Measurements from ENCODE around the gene TMEM86A. TPM values are rescaled to one million over a fixed set of nuclear protein-coding genes. Genes with fewer than 3 reads are reported as not detected.
"Not testable (repeated sequence)": the region's sequence is repeated elsewhere in the genome, so short reads cannot be mapped to it uniquely, and the experiment has no call there.

Gene TMEM86A
- total RNA-seq, 1 experiment from 2014 or later, result 0.09 TPM

DNA sequence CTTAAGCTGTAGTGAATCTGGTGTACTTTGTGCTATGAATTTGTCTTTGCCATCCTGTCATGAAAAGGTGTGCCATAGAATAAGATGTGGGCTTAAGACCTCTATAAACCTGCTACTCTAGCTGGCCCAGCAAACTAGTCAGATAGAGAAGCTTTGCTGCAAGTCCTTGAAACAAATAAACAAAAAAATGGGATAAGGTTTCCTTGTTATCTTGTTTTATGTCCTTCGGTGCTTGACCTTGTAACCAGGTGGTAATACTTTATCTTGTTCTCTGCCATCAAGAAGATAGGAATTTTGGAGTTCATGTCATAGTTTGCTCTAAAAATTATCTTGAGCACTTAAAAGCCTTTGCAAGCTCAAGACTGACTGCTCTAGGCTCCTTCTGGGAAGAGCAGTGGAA, 14.3 kb upstream of the TMEM86A start:
- ChIA-PET CTCF (no interaction called here), POLR2A (ENCODE audit: low non-redundant PET) (no interaction called here)
- Histone ChIP-seq H3K9me3 (ENCODE audit: low read depth, low read length, poor library complexity, severe bottlenecking) (no peaks in the 10 kb centered on the region), H3K4me1 (ENCODE audit: insufficient read depth, low read length, poor library complexity, severe bottlenecking) (no peaks in the 10 kb centered on the region), H3K27ac (ENCODE audit: low read depth, low read length, poor library complexity, severe bottlenecking) (no peak overlapping the region), H3K4me3 (ENCODE audit: low read depth, low read length, poor library complexity, severe bottlenecking) (no peak overlapping the region), H3K27me3 (replicated peaks; ENCODE audit: insufficient read depth, low read depth, low read length, poor library complexity) (no peaks in the 10 kb centered on the region), H3K36me3 (ENCODE audit: insufficient read depth, low read length, poor library complexity, severe bottlenecking) (no peaks in the 10 kb centered on the region)
- DNase-seq (ENCODE audit: low spot score), result no peak
- TF ChIP-seq, protein P1, sequence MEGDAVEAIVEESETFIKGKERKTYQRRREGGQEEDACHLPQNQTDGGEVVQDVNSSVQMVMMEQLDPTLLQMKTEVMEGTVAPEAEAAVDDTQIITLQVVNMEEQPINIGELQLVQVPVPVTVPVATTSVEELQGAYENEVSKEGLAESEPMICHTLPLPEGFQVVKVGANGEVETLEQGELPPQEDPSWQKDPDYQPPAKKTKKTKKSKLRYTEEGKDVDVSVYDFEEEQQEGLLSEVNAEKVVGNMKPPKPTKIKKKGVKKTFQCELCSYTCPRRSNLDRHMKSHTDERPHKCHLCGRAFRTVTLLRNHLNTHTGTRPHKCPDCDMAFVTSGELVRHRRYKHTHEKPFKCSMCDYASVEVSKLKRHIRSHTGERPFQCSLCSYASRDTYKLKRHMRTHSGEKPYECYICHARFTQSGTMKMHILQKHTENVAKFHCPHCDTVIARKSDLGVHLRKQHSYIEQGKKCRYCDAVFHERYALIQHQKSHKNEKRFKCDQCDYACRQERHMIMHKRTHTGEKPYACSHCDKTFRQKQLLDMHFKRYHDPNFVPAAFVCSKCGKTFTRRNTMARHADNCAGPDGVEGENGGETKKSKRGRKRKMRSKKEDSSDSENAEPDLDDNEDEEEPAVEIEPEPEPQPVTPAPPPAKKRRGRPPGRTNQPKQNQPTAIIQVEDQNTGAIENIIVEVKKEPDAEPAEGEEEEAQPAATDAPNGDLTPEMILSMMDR (conservative IDR thresholded peaks at IDR 0.05; ENCODE audit: low read depth, low read length), result no peak
- no peak for TF ChIP-seq EZH2 (IDR thresholded peaks at IDR 0.05; ENCODE audit: borderline replicate concordance, low read depth, low read length, poor library complexity, severe bottlenecking)
- intact Hi-C loops (cut with micrococcal nuclease; ENCODE audit: unreplicated experiment), result no loop called here
- BruUV-seq (replicated peaks), result no TSS peak

DNA sequence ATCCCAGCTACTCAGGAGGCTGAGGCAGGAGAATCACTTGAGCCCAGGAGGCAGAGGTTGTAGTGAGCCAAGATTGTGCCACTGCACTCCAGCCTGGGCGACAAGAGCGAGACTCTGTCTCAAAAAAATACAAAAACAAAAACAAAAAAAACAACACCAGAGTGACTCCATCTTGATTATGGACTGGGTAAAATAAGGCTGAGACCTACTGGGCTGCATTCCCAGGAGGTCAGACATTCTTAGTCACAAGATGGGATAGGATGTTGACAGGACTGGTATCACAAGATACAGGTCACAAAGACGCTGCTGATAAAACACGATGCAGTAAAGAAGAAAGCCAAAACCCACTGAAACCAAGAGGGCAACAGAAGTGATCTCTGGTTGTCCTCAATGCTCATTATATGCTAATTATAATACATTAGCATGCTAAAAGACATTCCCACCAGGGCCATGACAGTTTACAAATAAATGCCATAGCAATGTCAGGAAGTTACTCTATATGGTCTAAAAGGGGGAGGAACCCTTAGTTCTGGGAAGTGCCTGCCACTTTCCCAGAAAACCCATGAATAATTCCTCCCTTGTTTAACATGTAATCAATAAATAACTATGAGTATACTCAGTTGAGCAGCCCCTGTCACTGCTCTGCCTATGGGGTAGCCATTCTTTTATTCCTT, 7.0 kb upstream of the TMEM86A start:
- H3K4me3 ChIP-seq (ENCODE audit: low read depth, low read length, poor library complexity, severe bottlenecking); DNase-seq (ENCODE audit: low spot score); intact Hi-C loops (cut with micrococcal nuclease; ENCODE audit: unreplicated experiment); H3K4me1 ChIP-seq (ENCODE audit: insufficient read depth, low read length, poor library complexity, severe bottlenecking); H3K9me3 ChIP-seq (ENCODE audit: low read depth, low read length, poor library complexity, severe bottlenecking); BruUV-seq (replicated peaks); POLR2A ChIA-PET (ENCODE audit: low non-redundant PET); CTCF ChIA-PET; H3K36me3 ChIP-seq (ENCODE audit: insufficient read depth, low read length, poor library complexity, severe bottlenecking); H3K27ac ChIP-seq (ENCODE audit: low read depth, low read length, poor library complexity, severe bottlenecking); H3K27me3 ChIP-seq (replicated peaks; ENCODE audit: insufficient read depth, low read depth, low read length, poor library complexity): not testable (repeated sequence)

DNA sequence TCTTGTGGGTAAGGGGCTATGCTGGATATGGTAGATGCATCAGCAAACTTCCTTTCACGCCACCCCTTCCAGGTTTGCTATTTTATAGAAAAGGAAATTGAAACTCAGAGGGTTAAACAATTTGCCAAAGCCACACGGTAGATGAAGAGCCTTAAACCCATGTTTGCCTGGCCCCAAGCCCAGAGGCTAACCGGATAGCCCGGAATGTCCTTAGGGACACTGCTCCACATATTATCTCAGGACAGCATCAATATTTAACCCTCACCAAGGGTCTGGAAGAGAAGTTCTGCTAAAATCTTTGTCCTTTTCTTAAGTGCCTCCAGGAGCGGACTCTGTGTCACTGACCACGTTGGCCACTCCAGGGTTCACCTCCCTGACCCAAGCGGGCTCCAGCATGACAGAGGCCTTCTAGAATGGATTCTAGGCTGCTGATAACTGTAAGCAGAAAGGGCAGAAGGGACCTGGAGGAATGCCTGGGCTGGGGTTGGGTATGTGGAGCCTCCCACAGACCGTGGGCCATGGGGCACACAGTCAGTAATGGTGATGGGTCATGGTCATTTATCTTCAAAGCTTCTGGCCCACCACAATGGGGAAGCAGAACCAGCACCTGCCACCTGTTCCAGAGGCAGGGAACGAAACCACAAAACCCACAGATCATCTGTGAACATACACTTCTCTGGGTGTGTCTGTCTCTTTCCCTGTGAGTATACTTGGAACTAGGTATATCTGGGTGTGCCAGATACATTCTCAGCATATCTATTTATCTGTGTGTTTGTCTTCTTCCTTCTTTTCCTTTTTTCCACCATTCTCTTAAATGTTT, 5.4 kb upstream of the TMEM86A start:
- H3K36me3 ChIP-seq (ENCODE audit: insufficient read depth, low read length, poor library complexity, severe bottlenecking), result no peaks in the 10 kb centered on the region
- BruUV-seq (replicated peaks), result no TSS peak
- no peaks in the 10 kb centered on the region for H3K4me1 ChIP-seq (ENCODE audit: insufficient read depth, low read length, poor library complexity, severe bottlenecking)
- intact Hi-C loops (cut with micrococcal nuclease; ENCODE audit: unreplicated experiment), result no loop called here
- TF ChIP-seq, protein P1 (conservative IDR thresholded peaks at IDR 0.05; ENCODE audit: low read depth, low read length), result no peak
- no peak for TF ChIP-seq EZH2 (IDR thresholded peaks at IDR 0.05; ENCODE audit: borderline replicate concordance, low read depth, low read length, poor library complexity, severe bottlenecking)
- H3K27me3 ChIP-seq (replicated peaks; ENCODE audit: insufficient read depth, low read depth, low read length, poor library complexity), result no peaks in the 10 kb centered on the region
- no peak overlapping the region for H3K27ac ChIP-seq (ENCODE audit: low read depth, low read length, poor library complexity, severe bottlenecking)
- no peak for DNase-seq (ENCODE audit: low spot score)
- H3K4me3 ChIP-seq (ENCODE audit: low read depth, low read length, poor library complexity, severe bottlenecking), result no peak overlapping the region
- ChIA-PET CTCF (no interaction called here), POLR2A (ENCODE audit: low non-redundant PET) (no interaction called here)
- H3K9me3 ChIP-seq (ENCODE audit: low read depth, low read length, poor library complexity, severe bottlenecking), result no peaks in the 10 kb centered on the region

Measured in A673 (cell line).